ENCODE data around the gene CAMK4.
A peak's percentile ranks its signal among the peaks of the same experiment; 100 is the strongest.

The CAMK4 gene

GRCh38 chr5:111415053-111415452 is 190.9 kb downstream of the CAMK4 start:
- peak in 1 of 3 donors; percentile 6 for DNase-seq (ENCODE audit: low read depth in 2 of 3, low spot score in 1 of 3)

GRCh38 chr5:111422245-111422644 is 198.1 kb downstream of the CAMK4 start:
- DNase-seq (ENCODE audit: low read depth in 2 of 3, low spot score in 1 of 3), result no peak

GRCh38 chr5:111422747-111423720 is 198.8 kb downstream of the CAMK4 start:
- DNase-seq (ENCODE audit: low read depth in 2 of 3, low spot score in 1 of 3), result no peak

GRCh38 chr5:111425205-111425604 is 201.0 kb downstream of the CAMK4 start:
- DNase-seq (ENCODE audit: low read depth in 2 of 3, low spot score in 1 of 3), result no peak

GRCh38 chr5:111427762-111428161 is 203.6 kb downstream of the CAMK4 start:
- no peak for DNase-seq (ENCODE audit: low read depth in 2 of 3, low spot score in 1 of 3)

- DNase-seq (ENCODE audit: low read depth in 2 of 3, low spot score in 1 of 3), result no peak
Observed at GRCh38 chr5:111432883-111433536, 208.8 kb downstream of the CAMK4 start.

GRCh38 chr5:111434800-111435199 is 210.6 kb downstream of the CAMK4 start:
- DNase-seq (ENCODE audit: low read depth in 2 of 3, low spot score in 1 of 3), result no peak

GRCh38 chr5:111439473-111440075 is 215.4 kb downstream of the CAMK4 start:
- no peak for DNase-seq (ENCODE audit: low read depth in 2 of 3, low spot score in 1 of 3)

- DNase-seq (ENCODE audit: low read depth in 2 of 3, low spot score in 1 of 3), result no peak
Observed at GRCh38 chr5:111447099-111447498, 222.9 kb downstream of the CAMK4 start.

- DNase-seq (ENCODE audit: low read depth in 2 of 3, low spot score in 1 of 3), result no peak
Observed at GRCh38 chr5:111447822-111448221, 223.6 kb downstream of the CAMK4 start.

- no peak for DNase-seq (ENCODE audit: low read depth in 2 of 3, low spot score in 1 of 3)
Observed at GRCh38 chr5:111453295-111453694, 229.1 kb downstream of the CAMK4 start.

GRCh38 chr5:111453747-111454146 is 229.6 kb downstream of the CAMK4 start:
- DNase-seq (ENCODE audit: low read depth in 2 of 3, low spot score in 1 of 3), result no peak

- DNase-seq (ENCODE audit: low read depth in 2 of 3, low spot score in 1 of 3), result no peak
Observed at GRCh38 chr5:111454198-111454622, 230.0 kb downstream of the CAMK4 start.

GRCh38 chr5:111454776-111455175 is 230.6 kb downstream of the CAMK4 start:
- no peak for DNase-seq (ENCODE audit: low read depth in 2 of 3, low spot score in 1 of 3)

GRCh38 chr5:111461255-111461671 is 237.1 kb downstream of the CAMK4 start:
- DNase-seq (ENCODE audit: low read depth in 2 of 3, low spot score in 1 of 3), result no peak

- DNase-seq (ENCODE audit: low read depth in 2 of 3, low spot score in 1 of 3), result no peak
Observed at GRCh38 chr5:111461934-111462333, 237.8 kb downstream of the CAMK4 start.

- DNase-seq (ENCODE audit: low read depth in 2 of 3, low spot score in 1 of 3), result no peak
Observed at GRCh38 chr5:111463311-111463710, 239.1 kb downstream of the CAMK4 start.

GRCh38 chr5:111469293-111469896 is 245.2 kb downstream of the CAMK4 start:
- no peak for DNase-seq (ENCODE audit: low read depth in 2 of 3, low spot score in 1 of 3)

GRCh38 chr5:111469903-111470302 is 245.7 kb downstream of the CAMK4 start:
- DNase-seq (ENCODE audit: low read depth in 2 of 3, low spot score in 1 of 3), result no peak

- DNase-seq (ENCODE audit: low read depth in 2 of 3, low spot score in 1 of 3), result no peak
Observed at GRCh38 chr5:111472096-111472495, 247.9 kb downstream of the CAMK4 start.

- no peak for DNase-seq (ENCODE audit: low read depth in 2 of 3, low spot score in 1 of 3)
Observed at GRCh38 chr5:111472579-111472978, 248.4 kb downstream of the CAMK4 start.

Data from stimulated activated CD4-positive, alpha-beta T cell treated with anti-CD3 and anti-CD28 coated beads, Interleukin-12 subunit alpha, Interleukin-12 subunit beta, amount 100 ng/mL, for 48 hours (primary cell).